Astrocyte (in vitro differentiated cells and primary cell): ENCODE results near the gene PDE4DIP.
"Not testable (repeated sequence)": the region's sequence is repeated elsewhere in the genome, so short reads cannot be mapped to it uniquely, and the experiment has no call there.

ENCODE experiments used
- CTCF ChIP-seq: IDR thresholded peaks from 2 replicates; pipeline ENCODE4 v1.5.1; 2011; ENCODE audit warnings: low read depth, mild to moderate bottlenecking, inconsistent platforms, low read length, moderate library complexity; ENCODE audit not compliant: insufficient read depth
- EZH2 ChIP-seq: IDR thresholded peaks from 2 replicates; pipeline ENCODE4 v1.6.1; 2012; ENCODE audit warnings: mild to moderate bottlenecking, low read length, inconsistent platforms; ENCODE audit not compliant: insufficient read depth

GRCh38 chr1:149018577-149018976 lies 174.3 kb downstream of the PDE4DIP start:
- TF ChIP-seq CTCF, EZH2: not testable (repeated sequence)
